Epithelial cell of proximal tubule (primary cell): ENCODE data around the gene CCDC122. TPM values are rescaled to one million over a fixed set of nuclear protein-coding genes. Genes with fewer than 3 reads are reported as not detected.
A peak's percentile ranks its signal among the peaks of the same experiment; 100 is the strongest.

ENCODE experiments used
- DNase-seq: peaks from one replicate; pipeline ENCODE4 v3.0.0-alpha.2; 2011; ENCODE audit warnings: low read depth
- H3K4me3 ChIP-seq: 2 replicates; pipeline ENCODE4 v1.5.1; 2011; ENCODE audit warnings: low read depth, mild to moderate bottlenecking, low read length
- CTCF ChIP-seq: conservative IDR thresholded peaks from 2 replicates; pipeline ENCODE4 v1.5.1; 2012; ENCODE audit warnings: low read depth, mild to moderate bottlenecking, low read length
- total RNA-seq: library from RNA; depleted of rRNA; stranded (reverse); fragments of >200 nt; gene quantifications from 2 replicates; pipeline ENCODE4 v1.2.3, GENCODE V29; 2015

CCDC122 gene
- total RNA-seq, 1 donor from 2014 or later, result 46.3 TPM

- TF ChIP-seq CTCF, result no peak
- H3K4me3 ChIP-seq, result no peak overlapping the region
- no peak for DNase-seq
These were observed 32.3 kb upstream of the CCDC122 start for GRCh38 chr13:43911871-43912270.

GRCh38 chr13:43911278-43911677 lies 31.7 kb upstream of the CCDC122 start:
- H3K4me3 ChIP-seq, result no peak overlapping the region
- no peak for DNase-seq
- TF ChIP-seq CTCF, result no peak

GRCh38 chr13:43910856-43911255 lies 31.3 kb upstream of the CCDC122 start:
- DNase-seq, result no peak
- TF ChIP-seq CTCF, result no peak
- no peak overlapping the region for H3K4me3 ChIP-seq

- no peak overlapping the region for H3K4me3 ChIP-seq
- peak; percentile 62 for TF ChIP-seq CTCF
- DNase-seq, result peak; percentile 51
These were observed 28.9 kb upstream of the CCDC122 start for GRCh38 chr13:43908156-43909126.

GRCh38 chr13:43905435-43906031 lies 26.0 kb upstream of the CCDC122 start:
- DNase-seq, result peak; percentile 31
- no peak overlapping the region for H3K4me3 ChIP-seq
- TF ChIP-seq CTCF, result peak; percentile 71

GRCh38 chr13:43895940-43896339 lies 16.4 kb upstream of the CCDC122 start:
- H3K4me3 ChIP-seq, result no peak overlapping the region
- DNase-seq, result no peak
- no peak for TF ChIP-seq CTCF
